DND-41 (cell line): ENCODE measurements around the gene EIF4H.
"Not testable (repeated sequence)": the region's sequence is repeated elsewhere in the genome, so short reads cannot be mapped to it uniquely, and the experiment has no call there.

Experiments used
- CTCF ChIP-seq: IDR thresholded peaks from 2 replicates; pipeline ENCODE4 v1.5.1; 2012; ENCODE audit warnings: borderline replicate concordance, low read length, moderate library complexity, mild to moderate bottlenecking; ENCODE audit not compliant: poor library complexity, severe bottlenecking; ENCODE audit errors: extremely low read depth
- EZH2 ChIP-seq: IDR thresholded peaks from 3 replicates; pipeline ENCODE4 v1.6.1; 2012; ENCODE audit warnings: borderline replicate concordance, low read depth, mild to moderate bottlenecking, moderate library complexity, low read length, inconsistent platforms; ENCODE audit not compliant: severe bottlenecking

DNA sequence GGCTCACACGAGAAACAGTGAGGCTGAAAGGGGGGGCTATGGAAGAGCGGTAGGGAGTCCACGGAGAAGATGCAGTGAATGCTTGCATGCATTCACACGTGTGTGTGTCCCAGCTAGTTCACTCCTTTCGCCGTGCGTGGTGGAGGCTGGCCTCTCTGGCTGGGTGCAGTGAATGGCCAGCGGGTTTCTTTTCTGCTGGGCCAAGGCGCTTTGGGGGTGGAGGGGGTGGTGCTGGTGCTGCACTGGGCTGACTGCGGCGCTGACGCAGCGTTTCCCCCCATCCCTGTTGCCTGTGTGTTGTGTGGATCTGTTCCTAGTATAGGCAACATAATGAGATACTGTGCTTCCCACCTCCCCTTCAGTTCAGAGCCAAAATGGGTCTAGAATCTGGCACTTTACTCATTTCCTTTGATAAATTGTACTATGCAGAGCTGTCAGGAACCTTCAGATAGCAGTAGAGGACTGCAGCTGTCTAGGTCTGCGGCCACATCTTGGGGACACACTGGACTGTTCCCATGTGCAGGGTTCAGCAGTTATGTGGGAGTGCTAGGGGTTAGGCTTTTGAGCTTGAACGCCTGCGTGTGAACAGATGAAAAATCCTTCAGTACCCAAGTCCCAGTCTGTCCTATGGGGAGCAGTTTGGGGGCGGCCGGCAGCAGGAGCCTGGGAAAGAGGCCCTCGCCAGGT is 22.0 kb downstream of the EIF4H start:
- TF ChIP-seq CTCF, EZH2: not testable (repeated sequence)
